GM12865 (cell line): ENCODE results near the gene FABP6.

Experiments
- DNase-seq: peaks from one replicate; pipeline ENCODE4 v3.0.0; 2010; ENCODE audit warnings: low read depth
- H3K4me3 ChIP-seq: 2 replicates; pipeline ENCODE4 v1.5.1; 2011; ENCODE audit warnings: mild to moderate bottlenecking, low read depth, low read length, control low read depth
- TF ChIP-seq, protein P1 (sequence below): IDR thresholded peaks from 2 replicates; pipeline ENCODE4 v1.5.1; 2011; ENCODE audit warnings: low read length, control low read depth, low read depth, inconsistent platforms; ENCODE audit not compliant: insufficient read depth; ENCODE audit errors: missing control alignments

The FABP6 gene

DNA sequence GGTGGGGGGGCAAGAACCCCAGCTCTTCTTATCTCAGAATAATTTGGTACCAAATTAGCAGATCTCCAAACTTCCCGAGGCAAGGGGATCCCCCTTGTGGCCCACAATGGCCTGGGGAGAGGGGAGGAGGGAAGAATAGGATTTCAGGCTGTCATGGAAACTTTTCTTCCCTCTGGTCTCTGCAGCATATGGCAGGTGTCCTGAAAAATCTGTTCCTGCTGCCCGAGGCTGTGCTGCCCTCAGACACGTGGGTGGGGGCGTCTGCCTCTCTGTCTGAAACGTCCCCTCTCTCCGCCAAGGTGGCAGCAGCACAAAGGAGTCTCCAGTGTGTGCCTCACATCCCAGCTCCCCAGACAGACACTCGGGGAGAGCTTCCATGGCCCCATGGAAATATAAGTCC is 49.0 kb downstream of the FABP6 start:
- DNase-seq, result no peak
- TF ChIP-seq, protein P1, sequence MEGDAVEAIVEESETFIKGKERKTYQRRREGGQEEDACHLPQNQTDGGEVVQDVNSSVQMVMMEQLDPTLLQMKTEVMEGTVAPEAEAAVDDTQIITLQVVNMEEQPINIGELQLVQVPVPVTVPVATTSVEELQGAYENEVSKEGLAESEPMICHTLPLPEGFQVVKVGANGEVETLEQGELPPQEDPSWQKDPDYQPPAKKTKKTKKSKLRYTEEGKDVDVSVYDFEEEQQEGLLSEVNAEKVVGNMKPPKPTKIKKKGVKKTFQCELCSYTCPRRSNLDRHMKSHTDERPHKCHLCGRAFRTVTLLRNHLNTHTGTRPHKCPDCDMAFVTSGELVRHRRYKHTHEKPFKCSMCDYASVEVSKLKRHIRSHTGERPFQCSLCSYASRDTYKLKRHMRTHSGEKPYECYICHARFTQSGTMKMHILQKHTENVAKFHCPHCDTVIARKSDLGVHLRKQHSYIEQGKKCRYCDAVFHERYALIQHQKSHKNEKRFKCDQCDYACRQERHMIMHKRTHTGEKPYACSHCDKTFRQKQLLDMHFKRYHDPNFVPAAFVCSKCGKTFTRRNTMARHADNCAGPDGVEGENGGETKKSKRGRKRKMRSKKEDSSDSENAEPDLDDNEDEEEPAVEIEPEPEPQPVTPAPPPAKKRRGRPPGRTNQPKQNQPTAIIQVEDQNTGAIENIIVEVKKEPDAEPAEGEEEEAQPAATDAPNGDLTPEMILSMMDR, result no peak
- H3K4me3 ChIP-seq, result no peak overlapping the region

DNA sequence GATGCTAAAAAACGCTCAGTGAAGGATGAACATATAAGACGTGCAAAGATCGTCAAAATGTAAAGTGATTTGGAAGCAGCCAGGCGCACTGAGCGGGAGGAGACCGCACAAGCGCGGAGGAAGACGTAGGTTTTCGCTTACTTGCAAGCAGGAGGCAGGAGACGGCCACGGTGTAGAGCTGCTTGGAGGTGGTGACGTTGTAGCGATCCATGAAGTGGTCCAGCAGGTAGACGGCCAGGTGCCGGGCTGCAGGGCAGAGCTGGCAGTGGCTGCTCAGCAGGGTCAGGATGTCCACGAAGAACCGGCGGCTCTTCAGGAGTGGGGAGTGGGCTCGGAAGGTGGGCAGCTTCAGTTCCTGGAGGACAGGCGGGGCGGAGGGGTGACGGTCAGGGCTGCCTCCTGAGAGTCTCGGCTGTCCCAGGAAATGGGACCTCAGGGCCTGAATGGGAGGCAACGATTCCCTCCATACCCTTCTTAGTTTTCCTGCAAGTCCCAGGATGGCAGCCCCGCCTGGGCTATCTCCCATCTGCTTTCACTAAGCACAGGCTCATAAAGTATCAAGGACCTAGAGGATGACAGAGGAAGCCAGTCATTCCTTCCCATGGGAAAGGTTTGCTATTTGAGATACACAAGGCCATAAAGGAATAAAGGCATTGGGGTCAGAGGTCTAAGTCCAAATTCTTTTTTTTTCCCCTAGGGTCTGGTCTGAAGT is 51.2 kb downstream of the FABP6 start:
- no peak overlapping the region for H3K4me3 ChIP-seq
- TF ChIP-seq, protein P1, result no peak
- DNase-seq, result no peak

DNA sequence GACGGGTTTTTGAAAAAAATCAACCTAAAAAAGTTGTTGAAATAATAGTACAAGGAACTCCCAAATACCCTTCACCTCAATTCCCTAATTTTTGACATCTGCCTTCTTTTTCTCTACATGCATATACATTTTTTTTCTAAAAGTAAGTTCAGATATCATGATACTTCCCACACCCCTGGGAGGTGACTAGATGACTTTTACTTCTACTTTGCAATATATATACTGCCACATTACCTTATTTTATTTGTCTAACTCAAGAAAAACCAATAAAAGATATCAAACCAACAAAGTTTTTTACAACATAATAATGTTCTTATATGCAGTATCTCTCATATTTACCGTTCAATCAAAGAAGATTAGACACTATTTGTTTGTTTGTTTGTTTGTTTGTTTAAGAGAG is 52.0 kb downstream of the FABP6 start:
- TF ChIP-seq, protein P1, result no peak
- no peak overlapping the region for H3K4me3 ChIP-seq
- no peak for DNase-seq

DNA sequence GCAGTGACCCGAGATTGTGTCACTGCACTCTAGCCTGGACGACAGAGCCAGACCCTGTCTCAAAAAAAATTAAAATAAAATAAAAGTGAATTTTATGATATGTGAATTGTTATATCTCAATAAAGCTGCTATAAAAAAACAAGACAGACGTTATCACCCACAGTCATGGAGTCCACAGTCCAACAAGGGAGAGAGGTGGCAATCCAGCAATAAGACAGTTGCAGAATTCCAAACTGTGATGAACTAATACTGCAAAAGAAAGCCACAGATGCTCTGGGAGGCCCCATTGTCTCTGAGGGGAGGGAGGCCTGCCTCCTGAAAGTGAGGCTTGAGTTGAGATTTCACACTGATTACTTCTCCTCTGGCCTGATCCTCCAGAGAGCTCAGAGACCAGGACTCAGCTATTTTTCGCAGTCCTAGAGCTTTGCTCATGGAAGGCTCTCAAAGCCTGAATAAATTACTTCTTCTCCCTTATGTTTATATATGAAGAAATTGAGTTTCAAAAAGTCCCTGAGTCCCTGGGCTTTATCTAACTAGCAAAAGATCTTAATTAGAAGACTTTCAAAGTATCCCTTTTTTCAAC is 55.1 kb downstream of the FABP6 start:
- TF ChIP-seq, protein P1, result no peak
- DNase-seq, result no peak

DNA sequence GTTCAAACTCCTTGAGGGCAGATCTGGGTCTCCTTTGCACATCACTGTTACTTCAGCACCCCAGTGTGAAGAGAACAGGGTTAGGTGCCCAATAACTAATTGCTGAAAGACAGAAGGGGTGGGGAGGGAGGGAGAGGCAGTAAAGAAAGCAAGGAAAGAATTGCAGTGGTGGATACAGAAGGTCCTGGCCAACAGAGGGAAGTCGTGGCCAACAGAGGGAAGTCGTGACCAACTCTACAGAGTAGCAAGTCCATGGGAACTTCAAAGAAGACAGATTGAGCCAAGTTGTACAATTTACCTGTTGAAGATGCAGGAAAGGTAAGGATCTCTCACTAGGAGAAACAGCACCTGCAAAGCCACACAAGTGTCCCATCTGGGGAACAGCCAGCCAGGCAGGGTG is 56.0 kb downstream of the FABP6 start:
- DNase-seq, result no peak
- no peak overlapping the region for H3K4me3 ChIP-seq
- TF ChIP-seq, protein P1, result no peak

More for the DNA sequence above, 55.1 kb downstream of the FABP6 start:
- no peak overlapping the region for H3K4me3 ChIP-seq

DNA sequence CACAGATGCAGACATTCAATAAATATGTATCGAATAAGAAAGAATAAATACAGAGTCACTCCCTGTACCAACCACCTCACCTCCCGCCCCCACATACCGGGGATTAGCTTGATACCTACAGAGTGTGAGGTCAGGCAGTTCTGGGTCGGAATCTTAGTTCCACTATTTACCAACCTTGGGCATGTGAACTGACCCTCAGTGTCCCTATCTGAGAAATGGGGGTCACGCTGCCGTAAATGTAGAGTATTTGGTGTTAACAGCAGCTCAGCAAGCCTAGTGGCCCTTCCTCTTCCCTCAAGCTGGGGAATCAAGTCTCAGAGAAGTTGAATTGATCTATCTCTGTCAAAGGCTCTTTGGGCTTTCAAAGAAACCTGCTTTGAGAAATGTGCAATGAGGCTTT is 57.6 kb downstream of the FABP6 start:
- no peak overlapping the region for H3K4me3 ChIP-seq
- TF ChIP-seq, protein P1, result no peak
- DNase-seq, result no peak
